GM12878 (cell line): ENCODE results near the gene MYG1.

Experiments
- BHLHE40 ChIP-seq, 2 experiments: fragments of 450-650 bp in 1 of 2; IDR thresholded peaks; 2 replicates each; pipeline ENCODE4 v1.6.1; 2011 to 2017; ENCODE audit warnings: low read depth in 2 of 2, borderline replicate concordance in 1 of 2, improper control_type of control experiment in 1 of 2, low read length in 1 of 2, mild to moderate bottlenecking in 1 of 2
- CHD2 ChIP-seq: IDR thresholded peaks from 2 replicates; pipeline ENCODE4 v1.6.1; 2011; ENCODE audit warnings: low read depth, low read length, improper control_type of control experiment, borderline replicate concordance
- EGR1 ChIP-seq, 2 experiments: IDR thresholded peaks; 1 replicate in 1 of 2; 2 replicates in 1 of 2; pipeline ENCODE4 v1.6.1; 2011 to 2012; ENCODE audit warnings: low read depth in 2 of 2, low read length in 2 of 2, borderline replicate concordance in 1 of 2, mild to moderate bottlenecking in 1 of 2, moderate library complexity in 1 of 2
- FOXK2 ChIP-seq: fragments of 450-650 bp; IDR thresholded peaks from 2 replicates; pipeline ENCODE4 v1.6.1; 2017; ENCODE audit warnings: mild to moderate bottlenecking, moderate library complexity
- HDGF ChIP-seq: fragments of 450-650 bp; IDR thresholded peaks from 2 replicates; pipeline ENCODE4 v1.6.1; 2016; ENCODE audit warnings: antibody characterized with exemption
- POLR2A ChIP-seq: IDR thresholded peaks from 2 replicates; pipeline ENCODE4 v1.6.1; 2011; ENCODE audit warnings: low read depth, mild to moderate bottlenecking, low read length
- SPI1 ChIP-seq: IDR thresholded peaks from 2 replicates; pipeline ENCODE4 v1.6.1; 2011; ENCODE audit warnings: low read depth, mild to moderate bottlenecking, low read length, moderate library complexity, borderline replicate concordance; ENCODE audit not compliant: insufficient read depth
- SUZ12 ChIP-seq: fragments of 200-600 bp; sonication (generic); IDR thresholded peaks from one replicate; pipeline ENCODE4 v1.6.1; 2018; ENCODE audit warnings: antibody characterized with exemption, mild to moderate bottlenecking; ENCODE audit not compliant: unreplicated experiment
- YY1 ChIP-seq: IDR thresholded peaks from 2 replicates; pipeline ENCODE4 v1.6.1; 2011; ENCODE audit warnings: low read depth, mild to moderate bottlenecking, low read length
- ZNF217 ChIP-seq: fragments of 450-650 bp; IDR thresholded peaks from 2 replicates; pipeline ENCODE4 v1.6.1; 2017; ENCODE audit warnings: antibody characterized with exemption, mild to moderate bottlenecking
- TF ChIP-seq, protein P1 (sequence below): IDR thresholded peaks from 2 replicates; pipeline ENCODE4 v1.6.1; 2012; ENCODE audit warnings: low read depth, low read length, improper control_type of control experiment

DNA sequence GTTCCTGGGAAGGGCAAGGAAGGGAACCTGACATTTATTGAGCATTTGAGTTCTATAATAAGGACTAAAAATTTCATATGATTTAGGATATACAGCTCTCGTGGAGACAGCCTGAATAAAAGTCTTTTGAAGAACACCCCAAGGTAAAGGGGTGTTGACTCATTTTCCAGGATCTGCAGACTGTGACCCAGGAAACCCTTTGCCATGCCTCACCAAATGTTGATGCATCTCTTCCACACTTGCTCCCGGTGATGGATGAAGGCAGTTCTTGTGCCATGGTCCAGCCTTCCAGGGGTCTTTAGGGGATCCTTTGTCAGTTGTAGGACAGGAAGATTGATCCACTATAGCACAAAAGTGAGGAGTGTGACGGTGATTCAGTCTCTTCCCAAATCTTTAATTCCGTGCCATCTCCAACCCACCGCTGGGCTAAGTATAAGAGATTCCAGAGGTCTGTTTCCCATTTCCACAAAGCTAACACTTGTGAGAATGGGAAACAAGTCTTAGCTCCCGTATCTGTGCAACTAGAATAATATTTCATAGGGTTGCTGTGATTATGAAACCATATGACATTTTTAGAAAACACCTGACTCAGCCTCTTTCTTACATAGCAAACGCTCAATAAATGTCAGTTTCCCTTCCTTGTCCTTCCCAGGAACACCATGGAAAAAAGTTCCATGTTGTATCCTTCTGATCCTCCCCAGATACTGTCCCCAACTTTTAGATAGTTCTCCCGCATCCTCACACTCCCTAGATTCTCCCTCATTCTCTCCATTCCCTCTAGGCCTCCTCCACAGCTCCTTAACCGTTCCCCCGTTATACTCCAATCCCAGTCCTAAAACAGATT, 21.1 kb downstream of the MYG1 start:
- no peak for TF ChIP-seq ZNF217
- TF ChIP-seq BHLHE40 (IDR thresholded peaks at IDR 0.05; ENCODE audit: borderline replicate concordance in 1 of 2, low read depth in 2 of 2, low read length in 1 of 2), result no peak
- TF ChIP-seq, protein P1, sequence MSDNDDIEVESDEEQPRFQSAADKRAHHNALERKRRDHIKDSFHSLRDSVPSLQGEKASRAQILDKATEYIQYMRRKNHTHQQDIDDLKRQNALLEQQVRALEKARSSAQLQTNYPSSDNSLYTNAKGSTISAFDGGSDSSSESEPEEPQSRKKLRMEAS, result no peak
- no peak for TF ChIP-seq SUZ12
- no peak for TF ChIP-seq YY1
- no peak for TF ChIP-seq CHD2
- no peak for TF ChIP-seq HDGF
- no peak for TF ChIP-seq FOXK2
- TF ChIP-seq POLR2A, result no peak
- no peak for TF ChIP-seq SPI1
- no peak for TF ChIP-seq EGR1 (IDR thresholded peaks at IDR 0.05; ENCODE audit: borderline replicate concordance in 1 of 2, low read depth in 2 of 2, low read length in 2 of 2)
